Stimulated activated naive CD8-positive, alpha-beta T cell treated with anti-CD3 and anti-CD28 coated beads, Interleukin-15, Interleukin-2, amounts not matched to agents 100 U/mL and 50 U/mL, for 24 hours (primary cell): ENCODE results near the gene KIF7.
"Not testable (repeated sequence)": the region's sequence is repeated elsewhere in the genome, so short reads cannot be mapped to it uniquely, and the experiment has no call there.

Experiments used
- ATAC-seq: fragments of 150-1000 bp; cut with Tn5 transposase; one replicate; pipeline ENCODE4 v1.10.0; 2021
- DNase-seq: peaks from one replicate; pipeline ENCODE4 v3.0.0; 2021

The KIF7 gene

DNA sequence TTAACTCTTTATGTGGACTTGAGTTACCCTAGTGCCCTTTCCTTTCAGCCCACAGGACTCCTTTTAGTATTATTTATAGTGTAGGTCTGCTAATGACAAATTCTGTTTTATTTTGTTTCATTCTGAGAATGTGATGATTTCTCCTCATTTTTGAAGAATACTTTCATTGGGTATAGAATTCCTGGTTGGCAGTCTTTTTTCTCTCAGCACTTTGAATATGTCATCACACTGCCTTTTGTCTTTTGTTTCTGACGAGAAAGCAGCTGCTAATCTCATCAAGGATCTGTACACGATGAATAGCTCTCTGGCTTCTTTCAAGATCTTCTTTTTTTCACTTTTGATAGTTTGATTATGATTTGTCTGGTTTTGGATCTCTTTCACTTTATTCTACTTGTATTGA is 42.2 kb downstream of the KIF7 start:
- no peak for ATAC-seq
- no peak for DNase-seq

GRCh38 chr15:89611317-89611716 is 44.0 kb downstream of the KIF7 start:
- DNase-seq = no peak
- ATAC-seq = no peak

GRCh38 chr15:89599021-89599420 is 56.2 kb downstream of the KIF7 start:
- DNase-seq = no peak
- ATAC-seq = no peak

DNA sequence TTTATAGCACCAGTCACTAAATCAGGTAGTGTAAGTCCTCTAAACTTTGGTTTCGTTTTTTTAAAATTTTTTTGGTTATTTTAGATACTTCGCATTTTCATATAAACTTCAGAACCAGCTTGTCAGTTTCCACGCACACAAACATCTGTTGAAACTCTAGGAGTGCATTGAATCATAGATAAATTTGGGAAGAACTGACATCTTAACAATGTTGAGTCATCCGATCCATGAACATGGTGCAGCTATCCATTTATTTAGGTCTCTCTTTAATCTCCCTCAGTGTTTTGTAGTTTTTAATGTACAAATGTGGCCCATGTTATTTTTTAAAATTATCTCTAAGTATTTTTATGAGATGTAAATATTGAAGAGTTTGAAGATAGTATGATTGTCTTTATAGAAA is 62.2 kb downstream of the KIF7 start:
- DNase-seq (no peak), ATAC-seq (no peak)

DNA sequence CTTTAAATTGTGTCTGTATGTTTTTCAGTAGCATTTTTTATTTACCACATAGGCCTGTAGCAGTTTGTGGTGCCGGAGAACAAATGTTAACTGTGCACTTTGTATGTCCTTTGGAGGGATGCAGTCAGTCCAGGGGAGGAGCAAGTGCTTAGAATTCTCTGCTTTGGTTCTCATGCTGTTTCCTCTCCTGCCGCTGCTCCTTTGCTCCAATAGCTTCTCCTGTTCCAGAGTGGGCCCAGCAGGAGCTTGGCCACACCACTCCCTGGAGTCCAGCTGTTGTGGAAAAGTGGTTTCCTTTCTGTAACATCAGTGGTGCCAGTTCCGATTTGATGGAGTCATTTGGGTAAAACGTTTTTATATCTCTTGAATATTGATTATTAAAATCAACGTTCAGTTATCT is 63.4 kb downstream of the KIF7 start:
- ATAC-seq = no peak
- DNase-seq = no peak

DNA sequence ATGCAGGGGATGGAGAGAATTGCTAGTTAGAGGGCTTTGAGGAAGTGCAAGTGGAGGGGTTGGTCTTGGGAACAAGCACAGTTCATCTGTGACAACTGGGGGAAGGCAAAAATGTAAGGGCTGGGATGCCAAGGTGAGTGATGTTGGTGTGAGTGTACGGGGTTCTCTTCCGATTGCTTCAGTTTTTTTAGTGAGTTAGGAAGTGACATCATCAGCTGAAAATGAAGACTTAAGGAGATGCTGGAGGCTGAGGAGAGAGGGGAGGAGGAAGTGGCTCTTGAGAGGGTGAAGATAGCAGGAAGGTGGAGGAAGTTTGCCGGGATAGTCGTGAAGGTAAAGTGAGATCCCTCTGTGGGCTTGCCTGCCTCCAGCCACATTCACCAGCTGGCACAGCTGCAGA is 67.3 kb downstream of the KIF7 start:
- ATAC-seq (no peak), DNase-seq (no peak)

DNA sequence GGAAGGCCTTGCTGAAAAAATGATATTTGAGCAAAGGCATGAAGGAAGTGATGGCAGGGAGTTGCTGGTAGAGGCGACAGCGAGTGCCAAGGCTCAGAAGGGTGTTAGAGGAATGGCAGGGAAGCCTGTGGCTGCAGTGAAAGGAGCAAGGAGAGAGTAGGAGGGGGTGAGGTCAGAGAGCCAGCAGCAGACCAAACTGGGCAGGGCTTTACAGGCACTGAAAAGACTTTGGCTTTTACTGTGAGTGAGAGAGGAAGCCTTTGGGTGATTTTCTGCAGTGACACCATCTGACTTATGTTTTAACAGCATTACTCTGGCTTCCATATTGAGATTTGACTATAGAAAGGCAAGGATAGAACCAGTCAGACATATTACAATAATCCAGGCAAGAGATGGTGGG is 68.6 kb downstream of the KIF7 start:
- DNase-seq (no peak), ATAC-seq (no peak)

DNA sequence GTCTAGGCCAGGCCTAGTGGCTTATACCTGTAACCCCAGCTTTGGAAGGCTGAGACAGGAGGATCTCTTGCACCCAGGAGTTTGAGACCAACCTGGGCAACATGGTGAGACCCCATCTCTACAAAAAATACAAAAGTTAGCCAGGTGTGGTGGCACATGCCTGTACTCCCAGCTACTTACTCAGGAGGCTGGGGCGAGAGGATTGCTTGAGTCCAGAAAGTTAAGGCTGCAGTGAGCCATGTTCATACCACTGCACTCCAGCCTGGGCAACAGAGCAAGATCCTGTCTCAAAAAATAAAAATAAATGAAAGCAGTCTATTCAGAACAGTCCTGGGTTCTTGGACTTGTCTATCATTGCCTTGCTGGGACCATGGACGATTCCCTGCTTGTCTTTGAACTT is 74.5 kb downstream of the KIF7 start:
- DNase-seq, ATAC-seq: not testable (repeated sequence)

- ATAC-seq (no peak), DNase-seq (no peak)
Observed at GRCh38 chr15:89578146-89578545, 77.1 kb downstream of the KIF7 start.
